Astrocyte (in vitro differentiated cells and primary cell): ENCODE measurements around the gene DENND1C. TPM values are rescaled to one million over a fixed set of nuclear protein-coding genes. Genes with fewer than 3 reads are reported as not detected.
A peak's percentile ranks its signal among the peaks of the same experiment; 100 is the strongest.

Experiments
- DNase-seq: peaks from one replicate; pipeline ENCODE4 v3.0.0-alpha.2; 2010; ENCODE audit warnings: low read depth
- FAIRE-seq: peaks from 2 replicates; lab custom pipeline; 2011; peaks lifted over from hg19 to GRCh38; lab: Jason Lieb, UNC
- H2AFZ ChIP-seq: 2 replicates; pipeline ENCODE4 v1.6.0; 2012; ENCODE audit warnings: low read depth, low read length, inconsistent platforms
- H3K27ac ChIP-seq: 2 replicates; pipeline ENCODE4 v1.5.1; 2011; ENCODE audit warnings: low read depth, low read length, inconsistent platforms
- H3K27me3 ChIP-seq: 2 replicates; pipeline ENCODE4 v1.6.0; 2011; ENCODE audit warnings: low read length, inconsistent platforms; ENCODE audit not compliant: insufficient read depth
- H3K36me3 ChIP-seq: 2 replicates; pipeline ENCODE4 v1.5.1; 2011; ENCODE audit warnings: low read length, inconsistent platforms; ENCODE audit not compliant: insufficient read depth
- H3K4me1 ChIP-seq: 2 replicates; pipeline ENCODE4 v1.5.1; 2011; ENCODE audit warnings: low read length, inconsistent platforms; ENCODE audit not compliant: insufficient read depth
- H3K4me2 ChIP-seq: 2 replicates; pipeline ENCODE4 v1.6.0; 2012; ENCODE audit warnings: low read length, inconsistent platforms
- H3K4me3 ChIP-seq: 2 replicates; pipeline ENCODE4 v1.5.1; 2011; ENCODE audit warnings: low read depth, mild to moderate bottlenecking, low read length, inconsistent platforms; ENCODE audit not compliant: insufficient read depth
- H3K79me2 ChIP-seq: 2 replicates; pipeline ENCODE4 v1.6.0; 2012; ENCODE audit warnings: mild to moderate bottlenecking, low read length, inconsistent platforms; ENCODE audit not compliant: insufficient read depth
- H3K9ac ChIP-seq: 2 replicates; pipeline ENCODE4 v1.6.0; 2012; ENCODE audit warnings: mild to moderate bottlenecking, low read length, inconsistent platforms
- H3K9me3 ChIP-seq: 2 replicates; pipeline ENCODE4 v1.5.1; 2012; ENCODE audit warnings: low read depth, mild to moderate bottlenecking, low read length, inconsistent platforms; ENCODE audit not compliant: insufficient read depth
- H4K20me1 ChIP-seq: 2 replicates; pipeline ENCODE4 v1.6.0; 2012; ENCODE audit warnings: low read length, inconsistent platforms; ENCODE audit not compliant: insufficient read depth
- H3K27ac Mint-ChIP-seq: one replicate; pipeline ENCODE4 v1.8.0; 2021; ENCODE audit warnings: mild to moderate bottlenecking, mixed read lengths; ENCODE audit not compliant: unreplicated experiment
- H3K27me3 Mint-ChIP-seq: one replicate; pipeline ENCODE4 v1.8.0; 2021; ENCODE audit warnings: low read depth, mixed read lengths; ENCODE audit not compliant: unreplicated experiment
- H3K36me3 Mint-ChIP-seq: one replicate; pipeline ENCODE4 v1.8.0; 2021; ENCODE audit warnings: low read depth, mixed read lengths; ENCODE audit not compliant: unreplicated experiment
- H3K4me1 Mint-ChIP-seq: one replicate; pipeline ENCODE4 v1.8.0; 2021; ENCODE audit warnings: low read depth, mixed read lengths; ENCODE audit not compliant: unreplicated experiment
- H3K4me3 Mint-ChIP-seq: one replicate; pipeline ENCODE4 v1.8.0; 2021; ENCODE audit warnings: mild to moderate bottlenecking, moderate library complexity, mixed read lengths; ENCODE audit not compliant: unreplicated experiment
- H3K9me3 Mint-ChIP-seq: one replicate; pipeline ENCODE4 v1.8.0; 2021; ENCODE audit warnings: mild to moderate bottlenecking, mixed read lengths; ENCODE audit not compliant: unreplicated experiment
- EZH2 ChIP-seq: IDR thresholded peaks from 2 replicates; pipeline ENCODE4 v1.6.1; 2012; ENCODE audit warnings: mild to moderate bottlenecking, low read length, inconsistent platforms; ENCODE audit not compliant: insufficient read depth
- total RNA-seq: library from RNA; stranded (reverse); gene quantifications from 2 replicates; pipeline ENCODE4 v1.2.1, GENCODE V29; 2021
- TF ChIP-seq, protein P1 (sequence below): IDR thresholded peaks from 2 replicates; pipeline ENCODE4 v1.5.1; 2011; ENCODE audit warnings: low read depth, mild to moderate bottlenecking, inconsistent platforms, low read length, moderate library complexity; ENCODE audit not compliant: insufficient read depth

DENND1C gene
- total RNA-seq, 1 donor from 2014 or later: not detected

GRCh38 chr19:6458695-6459261, 22.8 kb downstream of the DENND1C start:
- H3K4me3 Mint-ChIP-seq: peak overlapping the region; percentile 92
- Histone ChIP-seq H4K20me1 (no peaks in the 10 kb centered on the region), H3K27me3 (peaks cover 8% of the 10 kb centered on the region), H3K4me1 (peaks cover 16% of the 10 kb centered on the region), H3K4me3 (peak overlapping the region; percentile 76), H3K9ac (peak overlapping the region; percentile 69), H3K4me2 (peak overlapping the region; percentile 100), H3K27ac (no peak overlapping the region), H3K36me3 (no peaks in the 10 kb centered on the region), H3K9me3 (peaks cover 5% of the 10 kb centered on the region), H3K79me2 (no peaks in the 10 kb centered on the region), H2AFZ (peak overlapping the region; percentile 91)
- H3K27me3 Mint-ChIP-seq: peaks cover 5% of the 10 kb centered on the region
- H3K9me3 Mint-ChIP-seq: peaks cover 6% of the 10 kb centered on the region
- DNase-seq (no peak), FAIRE-seq (no peak)
- TF ChIP-seq EZH2: peak; percentile 37
- TF ChIP-seq, protein P1, sequence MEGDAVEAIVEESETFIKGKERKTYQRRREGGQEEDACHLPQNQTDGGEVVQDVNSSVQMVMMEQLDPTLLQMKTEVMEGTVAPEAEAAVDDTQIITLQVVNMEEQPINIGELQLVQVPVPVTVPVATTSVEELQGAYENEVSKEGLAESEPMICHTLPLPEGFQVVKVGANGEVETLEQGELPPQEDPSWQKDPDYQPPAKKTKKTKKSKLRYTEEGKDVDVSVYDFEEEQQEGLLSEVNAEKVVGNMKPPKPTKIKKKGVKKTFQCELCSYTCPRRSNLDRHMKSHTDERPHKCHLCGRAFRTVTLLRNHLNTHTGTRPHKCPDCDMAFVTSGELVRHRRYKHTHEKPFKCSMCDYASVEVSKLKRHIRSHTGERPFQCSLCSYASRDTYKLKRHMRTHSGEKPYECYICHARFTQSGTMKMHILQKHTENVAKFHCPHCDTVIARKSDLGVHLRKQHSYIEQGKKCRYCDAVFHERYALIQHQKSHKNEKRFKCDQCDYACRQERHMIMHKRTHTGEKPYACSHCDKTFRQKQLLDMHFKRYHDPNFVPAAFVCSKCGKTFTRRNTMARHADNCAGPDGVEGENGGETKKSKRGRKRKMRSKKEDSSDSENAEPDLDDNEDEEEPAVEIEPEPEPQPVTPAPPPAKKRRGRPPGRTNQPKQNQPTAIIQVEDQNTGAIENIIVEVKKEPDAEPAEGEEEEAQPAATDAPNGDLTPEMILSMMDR: no peak
- peaks cover 21% of the 10 kb centered on the region for H3K36me3 Mint-ChIP-seq
- no peaks in the 10 kb centered on the region for H3K4me1 Mint-ChIP-seq
- peak overlapping the region; percentile 78 for H3K27ac Mint-ChIP-seq

DNA sequence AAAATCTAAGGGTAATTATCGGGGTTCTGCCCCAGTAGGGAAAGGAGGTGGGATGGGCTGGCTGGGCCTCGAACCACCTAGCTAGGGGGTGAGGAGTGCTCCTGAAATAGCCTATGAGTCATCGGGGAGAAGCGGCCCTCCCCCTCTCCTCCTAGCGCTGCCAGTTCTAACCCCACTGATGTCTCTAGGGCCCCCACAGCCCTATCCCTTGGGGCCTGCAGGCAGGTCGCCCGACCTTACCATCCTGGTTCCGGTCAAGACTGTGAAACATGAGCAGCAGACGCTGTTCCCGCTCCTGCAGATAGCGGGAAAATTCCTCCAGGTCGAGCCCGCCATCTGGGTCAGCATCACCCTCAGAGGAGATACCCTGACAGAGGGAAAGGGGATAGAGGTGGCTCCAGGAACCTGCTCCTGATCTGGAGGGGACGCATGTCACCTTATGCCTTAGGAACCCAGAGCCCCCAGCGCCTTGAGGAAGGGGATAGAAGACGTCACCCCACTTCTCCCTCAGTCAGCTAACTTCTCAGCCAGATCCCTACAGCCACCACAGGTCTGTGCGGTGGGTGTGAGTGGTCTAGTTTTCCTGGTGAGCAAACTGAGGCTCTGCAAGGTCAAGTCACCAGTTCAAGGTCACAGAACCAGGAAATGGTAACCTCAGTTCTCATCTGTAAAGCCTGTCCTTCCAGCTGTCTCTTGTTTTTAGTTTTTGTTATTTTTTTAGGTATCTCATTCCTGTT, 23.5 kb downstream of the DENND1C start:
- H3K79me2 ChIP-seq: no peaks in the 10 kb centered on the region
- FAIRE-seq: no peak
- no peaks in the 10 kb centered on the region for H4K20me1 ChIP-seq
- DNase-seq: no peak
- H3K4me2 ChIP-seq: peak overlapping the region; percentile 100
- H3K27me3 Mint-ChIP-seq: peaks cover 5% of the 10 kb centered on the region
- TF ChIP-seq, protein P1: no peak
- no peak for TF ChIP-seq EZH2
- no peak overlapping the region for H2AFZ ChIP-seq
- peaks cover 16% of the 10 kb centered on the region for H3K4me1 ChIP-seq
- H3K4me3 ChIP-seq: no peak overlapping the region
- peaks cover 25% of the 10 kb centered on the region for H3K36me3 Mint-ChIP-seq
- peak overlapping the region; percentile 26 for H3K27ac Mint-ChIP-seq
- peaks cover 6% of the 10 kb centered on the region for H3K27me3 ChIP-seq
- H3K4me3 Mint-ChIP-seq: peak overlapping the region; percentile 92
- no peak overlapping the region for H3K27ac ChIP-seq
- H3K9ac ChIP-seq: no peak overlapping the region
- no peaks in the 10 kb centered on the region for H3K36me3 ChIP-seq
- H3K4me1 Mint-ChIP-seq: no peaks in the 10 kb centered on the region
- peaks cover 10% of the 10 kb centered on the region for H3K9me3 Mint-ChIP-seq
- peaks cover 8% of the 10 kb centered on the region for H3K9me3 ChIP-seq

GRCh38 chr19:6455924-6456323, 25.7 kb downstream of the DENND1C start:
- Histone ChIP-seq H3K79me2 (no peaks in the 10 kb centered on the region), H3K4me2 (no peak overlapping the region), H4K20me1 (no peaks in the 10 kb centered on the region), H3K9me3 (peaks cover 8% of the 10 kb centered on the region), H3K4me3 (no peak overlapping the region), H3K9ac (no peak overlapping the region), H3K27ac (no peak overlapping the region), H2AFZ (no peak overlapping the region), H3K36me3 (no peaks in the 10 kb centered on the region), H3K4me1 (peaks cover 16% of the 10 kb centered on the region), H3K27me3 (no peaks in the 10 kb centered on the region)
- no peak overlapping the region for H3K4me3 Mint-ChIP-seq
- H3K36me3 Mint-ChIP-seq: peaks cover 28% of the 10 kb centered on the region
- H3K27me3 Mint-ChIP-seq: no peaks in the 10 kb centered on the region
- FAIRE-seq (no peak), DNase-seq (no peak)
- TF ChIP-seq EZH2: no peak
- TF ChIP-seq, protein P1: no peak
- H3K27ac Mint-ChIP-seq: no peak overlapping the region
- no peaks in the 10 kb centered on the region for H3K4me1 Mint-ChIP-seq
- peaks cover 13% of the 10 kb centered on the region for H3K9me3 Mint-ChIP-seq
